Vein endothelial cell (primary cell): ENCODE results near the gene CYTL1. TPM values are rescaled to one million over a fixed set of nuclear protein-coding genes. Genes with fewer than 3 reads are reported as not detected.

Experiments
- total RNA-seq: library from RNA; depleted of rRNA; stranded (reverse); fragments of >200 nt; gene quantifications from 2 replicates; pipeline ENCODE4 v1.2.3, GENCODE V29; 2012

Gene CYTL1, protein sequence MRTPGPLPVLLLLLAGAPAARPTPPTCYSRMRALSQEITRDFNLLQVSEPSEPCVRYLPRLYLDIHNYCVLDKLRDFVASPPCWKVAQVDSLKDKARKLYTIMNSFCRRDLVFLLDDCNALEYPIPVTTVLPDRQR
- 44.1 and 101 TPM in 2 replicates for total RNA-seq

DNA sequence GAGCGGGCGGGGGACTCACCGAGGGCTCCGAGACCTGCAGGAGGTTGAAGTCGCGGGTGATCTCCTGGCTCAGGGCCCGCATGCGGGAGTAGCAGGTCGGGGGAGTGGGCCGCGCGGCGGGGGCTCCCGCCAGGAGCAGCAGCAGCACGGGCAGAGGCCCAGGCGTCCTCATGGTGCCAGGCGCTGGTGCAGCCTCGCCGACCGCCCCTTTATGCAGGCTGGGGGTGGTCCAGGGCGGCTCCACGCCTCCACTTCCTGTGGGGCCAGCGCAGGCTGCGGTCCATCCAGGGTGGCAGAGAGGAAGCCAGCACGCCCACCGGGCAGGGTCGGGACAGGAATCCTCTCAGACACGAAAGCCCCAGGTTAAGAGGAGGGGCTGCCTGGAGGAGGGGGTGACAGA lies at the start of gene CYTL1:
TSS of gene CYTL1 (minus strand) at position 185 of the 400 bp plus-strand sequence. CDS start at position 172, 13 bp downstream.

DNA sequence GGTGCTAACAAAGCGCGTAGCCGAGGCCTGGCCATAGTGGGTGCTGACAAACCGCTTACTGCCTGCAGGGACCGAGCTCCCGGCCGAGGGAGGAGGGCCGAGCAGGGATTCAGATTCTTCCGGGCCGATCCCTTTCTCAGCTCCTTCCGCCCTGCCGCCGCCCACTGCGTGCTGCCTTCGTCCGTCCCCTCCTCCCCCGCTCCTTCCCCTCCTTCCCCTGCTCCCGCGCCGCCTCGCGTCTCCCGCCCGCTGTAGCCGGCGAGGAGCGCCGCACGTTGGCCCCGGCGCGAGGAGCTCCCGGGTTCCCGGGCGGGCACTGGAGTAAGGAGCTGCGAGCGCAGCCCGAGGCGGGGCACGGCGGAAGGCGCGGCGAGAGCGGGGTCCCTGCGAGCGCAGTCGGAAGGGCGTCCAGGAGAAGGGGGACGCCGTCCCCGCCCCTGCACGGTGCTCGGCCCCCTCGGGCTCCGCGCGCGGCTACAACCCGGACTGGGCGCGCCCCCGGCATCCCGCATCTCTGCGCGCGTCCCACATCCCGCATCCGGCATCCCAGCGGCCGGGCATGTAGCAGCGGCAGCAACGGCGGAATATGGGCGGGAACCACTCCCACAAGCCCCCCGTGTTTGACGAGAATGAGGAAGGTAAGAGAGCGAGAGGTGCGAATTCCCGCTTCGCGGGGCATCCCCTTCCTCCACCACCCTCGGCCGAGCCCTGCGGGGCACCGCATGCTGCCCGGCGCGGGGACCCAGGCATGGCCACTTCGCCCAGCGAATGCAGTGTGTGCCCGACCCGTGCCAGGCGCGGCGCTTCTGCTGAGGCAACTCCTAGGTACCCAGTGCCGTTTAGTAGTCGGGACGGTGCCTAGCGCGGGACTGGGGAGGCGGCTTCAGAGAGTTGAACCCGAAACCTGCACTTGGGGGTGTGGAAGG lies 32.3 kb upstream of the CYTL1 start, which contains the start of gene STK32B:
TSS of gene STK32B (plus strand) at position 203 of the 926 bp plus-strand sequence.

Other genes with a start within 250 kb of the CYTL1 start
- gene MSX1, start 159.8 kb downstream of the CYTL1 start, total RNA-seq, result 4.2 and 5.4 TPM in 2 replicates
- 26.8 and 39.2 TPM in 2 replicates for gene STK32B, start 32.0 kb upstream of the CYTL1 start, total RNA-seq